Retina (tissue), 1 donor: ENCODE data around the gene NPIPB2.
"Not testable (repeated sequence)": the region's sequence is repeated elsewhere in the genome, so short reads cannot be mapped to it uniquely, and the experiment has no call there.

ENCODE experiments used
- DNase-seq: peaks from one replicate; pipeline ENCODE4 v3.0.0-alpha.2; 2016

NPIPB2 gene

DNA sequence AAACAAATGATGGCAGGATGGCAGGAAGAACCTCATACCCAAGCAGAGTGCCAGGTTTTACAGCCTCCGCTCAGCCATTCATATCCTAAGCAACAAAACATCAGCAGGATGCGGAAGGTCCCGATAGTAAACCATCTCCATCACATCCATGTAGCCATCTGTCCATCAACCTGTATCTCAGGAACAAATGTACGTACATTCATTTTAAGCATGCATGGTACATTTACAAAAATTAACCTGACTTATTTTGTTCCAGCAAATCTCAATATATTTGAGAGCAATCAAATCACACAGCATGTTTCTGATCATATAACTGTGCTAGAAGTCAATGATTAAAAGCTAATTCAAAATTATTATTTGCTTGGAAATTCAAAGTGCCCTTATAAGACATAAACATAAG is at the start of gene NPIPB2:
NPIPB2 (minus strand) TSS at position 101 of the 400 bp plus-strand sequence; CDS start at position 101, 0 bp downstream.
- not testable (repeated sequence) for DNase-seq

- DNase-seq = no peak
Measured at GRCh38 chr16:11990702-11991390, 49.0 kb upstream of the NPIPB2 start.

- DNase-seq = no peak
Measured at GRCh38 chr16:11988258-11988978, 46.6 kb upstream of the NPIPB2 start.

DNA sequence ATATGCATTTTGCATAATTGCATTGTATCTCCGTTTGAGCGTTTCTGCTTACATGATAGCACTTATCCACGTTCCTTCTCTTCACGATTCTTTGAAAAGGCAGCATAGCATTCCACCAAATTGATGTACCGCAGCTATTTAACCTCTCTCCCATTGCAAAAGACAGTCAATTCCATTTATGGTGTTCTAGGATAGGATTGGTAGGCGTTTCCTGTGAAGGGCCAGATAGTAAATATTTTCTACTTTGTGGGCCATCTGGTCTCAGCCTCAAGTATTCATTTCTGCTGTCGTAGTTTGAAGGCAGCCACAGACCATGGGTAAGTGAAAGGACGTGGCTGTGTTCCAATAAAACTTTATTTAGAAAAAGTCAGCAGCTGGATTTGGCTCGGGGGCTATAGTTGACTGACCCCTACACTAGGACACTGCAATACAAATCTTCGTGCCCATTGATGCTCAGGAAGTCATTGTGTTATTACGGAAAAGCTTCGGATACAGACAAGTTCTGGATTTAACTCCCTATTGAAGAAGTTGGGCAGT is 44.7 kb upstream of the NPIPB2 start:
- DNase-seq = no peak

GRCh38 chr16:11985250-11985649 is 43.4 kb upstream of the NPIPB2 start:
- no peak for DNase-seq

- DNase-seq = no peak
Measured at GRCh38 chr16:11980136-11980844, 38.4 kb upstream of the NPIPB2 start.

DNA sequence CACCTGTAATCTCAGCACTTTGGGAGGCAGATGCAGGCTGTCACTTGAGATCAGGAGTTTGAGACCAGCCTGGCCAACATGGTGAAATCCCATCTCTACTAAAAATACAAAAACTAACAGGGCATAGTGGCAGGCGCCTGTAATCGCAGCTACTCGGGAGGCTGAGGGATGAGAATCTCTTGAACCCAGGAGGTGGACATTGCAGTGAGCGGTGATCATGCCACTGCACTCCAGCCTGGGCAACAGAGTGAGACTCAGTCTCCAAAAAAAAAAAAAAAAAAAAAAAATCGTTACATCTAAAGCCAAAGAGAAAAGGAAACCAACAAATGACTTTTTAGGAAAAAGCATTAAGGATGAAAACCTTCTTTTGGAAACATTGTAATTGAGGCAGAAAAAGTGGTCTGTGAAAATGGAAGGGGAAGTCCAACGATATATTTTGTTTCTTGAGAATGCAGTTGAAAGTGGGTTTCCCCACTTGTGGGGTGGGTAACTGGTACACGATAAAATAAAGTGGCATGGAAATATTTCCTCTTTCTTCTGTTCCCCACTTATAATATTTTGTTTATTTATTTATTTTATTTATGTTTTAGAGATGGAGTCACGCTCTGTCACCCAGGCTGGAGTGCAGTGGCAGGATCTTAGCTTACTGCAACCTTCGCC is 37.3 kb upstream of the NPIPB2 start:
- no peak for DNase-seq

- no peak for DNase-seq
Measured at GRCh38 chr16:11978080-11978479, 36.2 kb upstream of the NPIPB2 start.

GRCh38 chr16:11977376-11978041 is 35.7 kb upstream of the NPIPB2 start:
- no peak for DNase-seq

DNA sequence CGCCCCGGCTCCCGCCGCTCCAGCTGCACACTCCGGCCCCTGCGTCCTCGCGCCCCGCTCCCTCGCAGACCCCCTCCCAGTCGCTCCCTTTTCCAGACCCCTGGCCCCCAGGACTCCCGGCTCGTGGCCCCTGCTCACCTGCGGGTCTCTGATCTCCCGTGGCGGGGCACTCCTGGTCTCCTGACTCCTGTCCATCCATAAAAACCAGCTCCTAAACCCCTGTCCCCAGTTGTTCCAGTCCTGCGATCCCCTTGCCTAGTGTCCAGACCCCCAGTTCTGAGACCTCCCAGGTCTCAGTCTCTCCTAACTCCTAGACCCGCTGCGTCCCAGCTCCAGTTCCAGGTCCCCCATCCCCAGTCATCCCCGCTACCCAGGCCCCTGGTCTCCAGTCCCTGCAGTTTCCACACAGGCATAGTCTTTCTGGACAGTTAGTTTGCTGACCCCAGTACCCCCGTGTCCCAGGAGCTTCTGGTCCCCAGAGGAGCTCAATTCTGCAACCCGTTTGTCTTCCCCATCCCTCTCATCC is 35.1 kb upstream of the NPIPB2 start:
- peak; percentile 51 for DNase-seq

- DNase-seq = no peak
Measured at GRCh38 chr16:11973070-11973469, 31.2 kb upstream of the NPIPB2 start.

GRCh38 chr16:11972128-11972527 is 30.3 kb upstream of the NPIPB2 start:
- DNase-seq = no peak

DNA sequence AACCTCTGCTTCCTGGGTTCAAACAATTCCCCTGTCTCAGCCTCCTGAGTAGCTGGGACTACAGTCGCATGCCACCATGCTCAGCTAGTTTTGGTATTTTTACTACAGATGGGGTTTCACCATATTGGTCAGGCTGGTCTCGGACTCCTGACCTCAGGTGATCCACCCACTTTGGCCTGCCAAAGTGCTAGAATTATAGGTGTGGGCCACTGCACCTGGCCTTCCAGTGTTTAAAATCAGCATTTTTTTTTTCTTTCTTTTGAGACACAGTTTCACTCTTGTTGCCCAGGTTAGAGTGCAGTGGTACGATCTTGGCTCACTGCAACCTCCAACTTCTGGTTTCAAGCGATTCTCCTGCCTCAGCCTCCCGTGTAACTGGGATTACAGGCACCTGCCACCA is 28.4 kb upstream of the NPIPB2 start:
- DNase-seq = not testable (repeated sequence)

DNA sequence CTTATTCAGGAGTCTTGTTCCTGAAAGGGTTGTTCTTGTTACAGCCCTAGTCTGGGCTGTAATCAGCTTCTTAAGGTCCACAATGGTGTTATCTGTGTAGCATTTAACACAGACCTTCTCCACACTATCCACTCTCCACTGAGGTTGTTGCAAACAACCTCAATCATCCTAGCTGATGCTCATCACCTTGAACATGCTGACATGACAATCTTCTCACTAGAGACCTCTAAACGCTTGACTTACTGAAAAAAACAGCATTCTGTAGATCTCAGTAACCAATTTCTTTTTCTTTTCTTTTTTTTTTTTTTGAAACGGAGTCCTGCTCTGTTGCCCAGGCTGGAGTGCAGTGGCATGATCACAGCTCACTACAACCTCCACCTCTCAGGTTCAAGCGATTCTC is 26.7 kb upstream of the NPIPB2 start:
- no peak for DNase-seq

GRCh38 chr16:11967195-11967911 is 25.5 kb upstream of the NPIPB2 start:
- no peak for DNase-seq

DNA sequence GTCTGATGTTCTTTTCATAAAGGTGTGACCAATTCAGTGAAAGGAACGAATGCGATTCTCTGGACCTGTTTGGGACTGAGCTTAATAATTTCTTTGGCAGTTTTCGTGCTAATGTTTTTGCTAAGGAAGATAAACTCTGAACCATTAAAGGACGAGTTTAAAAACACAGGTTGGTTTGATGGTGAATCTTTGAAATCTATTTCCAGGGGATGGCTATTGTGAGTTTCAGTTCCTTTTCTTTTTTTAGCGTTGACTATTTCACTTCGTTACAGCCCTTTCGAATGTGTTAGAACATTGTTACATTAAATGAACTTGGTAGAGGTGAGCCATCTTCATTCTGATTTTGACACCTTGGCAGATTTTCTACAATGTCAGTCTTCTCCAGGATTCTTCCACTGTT is 24.3 kb upstream of the NPIPB2 start:
- DNase-seq = no peak

- no peak for DNase-seq
Measured at GRCh38 chr16:11964761-11965551, 23.1 kb upstream of the NPIPB2 start, which contains the start of gene TNFRSF17. Gene TNFRSF17 (plus strand): TSS chr16:11965210. CDS start chr16:11965325, 115 bp downstream.

DNA sequence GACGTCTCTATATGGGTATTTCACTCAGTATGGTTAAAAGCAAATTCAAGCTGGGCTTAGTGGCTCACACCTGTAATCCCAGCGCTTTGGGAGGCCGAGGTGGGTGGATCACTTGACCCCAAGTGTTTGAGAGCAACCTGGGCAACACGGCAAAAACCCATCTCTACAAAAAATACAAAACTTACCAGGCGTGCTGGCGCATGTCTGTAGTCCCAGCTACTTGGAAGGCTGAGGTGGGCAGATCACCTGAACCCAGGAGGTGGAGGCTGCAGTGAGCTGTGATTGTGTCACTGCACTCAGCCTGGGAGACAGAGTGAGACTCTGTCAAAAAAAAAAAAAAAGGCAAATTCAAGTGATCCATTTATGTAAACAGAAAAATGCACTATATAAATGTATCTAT is 21.9 kb upstream of the NPIPB2 start:
- no peak for DNase-seq

- not testable (repeated sequence) for DNase-seq
Measured at GRCh38 chr16:11962978-11963377, 21.1 kb upstream of the NPIPB2 start.

DNA sequence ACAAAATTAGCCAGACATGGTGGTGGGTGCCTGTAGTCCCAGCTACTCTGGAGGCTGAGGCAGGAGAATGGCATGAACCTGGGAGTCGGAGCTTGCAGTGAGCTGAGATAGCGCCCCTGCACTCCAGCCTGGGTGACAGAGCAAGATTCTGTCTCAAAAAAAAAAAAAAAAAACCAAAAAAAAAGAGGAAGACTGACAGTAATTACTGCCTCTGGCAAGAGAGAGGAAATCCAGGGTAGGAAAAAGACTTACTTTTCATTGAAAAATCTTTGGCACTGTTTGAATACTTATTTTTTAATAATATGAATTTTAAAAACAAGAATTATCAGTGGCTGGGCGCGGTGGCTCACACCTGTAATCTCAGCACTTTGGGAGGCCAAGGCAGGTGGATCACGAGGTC is 20.6 kb upstream of the NPIPB2 start:
- DNase-seq = not testable (repeated sequence)
